ENCODE measurements around the gene FERMT3. TPM values are rescaled to one million over a fixed set of nuclear protein-coding genes. Genes with fewer than 3 reads are reported as not detected.
A peak's percentile ranks its signal among the peaks of the same experiment; 100 is the strongest.

The FERMT3 gene
- total and polyA plus RNA-seq, 2 of the 13 experiments (the other 11 are each of a cell fraction or from before 2014, with no cell fraction given): 0.29 TPM; not detected in 1

- TF ChIP-seq YY1 (IDR thresholded peaks at IDR 0.05; ENCODE audit: insufficient read depth, insufficient replicate concordance, low read depth, low read length) (no peak), EHMT2 (IDR thresholded peaks at IDR 0.05; ENCODE audit: borderline replicate concordance, low read depth, low read length) (no peak), HNF1B (CRISPR knock-in tag; IDR thresholded peaks at IDR 0.05) (no peak), ZNF605 (CRISPR knock-in tag; IDR thresholded peaks at IDR 0.05) (0 out of 2 replicates have a peak, but pooled peaks have one; percentile 21), ZNF83 (CRISPR knock-in tag; IDR thresholded peaks at IDR 0.05; ENCODE audit: borderline replicate concordance) (no peak), ZBTB39 (CRISPR knock-in tag; IDR thresholded peaks at IDR 0.05) (no peak; the same call in 1 of the 2 replicates), GZF1 (CRISPR knock-in tag; IDR thresholded peaks at IDR 0.05) (no peak), PITX1 (CRISPR knock-in tag; IDR thresholded peaks at IDR 0.05) (no peak), PREB (CRISPR knock-in tag; IDR thresholded peaks at IDR 0.05) (0 out of 2 replicates have a peak, but pooled peaks have one; percentile 6), AFF4 (CRISPR knock-in tag; IDR thresholded peaks at IDR 0.05) (no peak), TSC22D2 (CRISPR knock-in tag; IDR thresholded peaks at IDR 0.05; ENCODE audit: borderline replicate concordance) (no peak), ZNF839 (CRISPR knock-in tag; IDR thresholded peaks at IDR 0.05; ENCODE audit: borderline replicate concordance) (no peak), CSRNP1 (CRISPR knock-in tag; IDR thresholded peaks at IDR 0.05) (no peak; the same call in 1 of the 2 replicates), SMARCE1 (IDR thresholded peaks at IDR 0.05; ENCODE audit: borderline replicate concordance) (no peak), ZFP91 (CRISPR knock-in tag; IDR thresholded peaks at IDR 0.05; ENCODE audit: borderline replicate concordance) (peak; percentile 95)
Measured at GRCh38 chr11:64165842-64166635, 40.5 kb upstream of the FERMT3 start, which contains the start of gene MACROD1 (continued).
